ENCODE results near the gene OVCH2.

Gene OVCH2

GRCh38 chr11:7642747-7643146, 63.5 kb downstream of the OVCH2 start:
- H3K27ac ChIP-seq (ENCODE audit: low read length, poor library complexity, severe bottlenecking): no peak overlapping the region
- no peak overlapping the region for H2BK12ac ChIP-seq (ENCODE audit: low read length in 2 of 2)
- H3K23ac ChIP-seq (ENCODE audit: low read length in 2 of 2): no peak overlapping the region
- H3K18ac ChIP-seq (ENCODE audit: low read depth in 1 of 2, low read length in 2 of 2): no peak overlapping the region
- no peak for DNase-seq
- 86% methylated on average over 4 of the region's 4 CpGs for WGBS
- no peaks in the 10 kb centered on the region for H3K4me1 ChIP-seq (ENCODE audit: control insufficient read depth, insufficient read depth, low read depth, low read length)
- H3K9me3 ChIP-seq (ENCODE audit: control insufficient read depth, low read length): no peaks in the 10 kb centered on the region
- no peak overlapping the region for H2BK15ac ChIP-seq (ENCODE audit: low read depth, poor library complexity, severe bottlenecking)
- no peak overlapping the region for H2BK120ac ChIP-seq (ENCODE audit: low read depth, low read length)
- no peak overlapping the region for H2BK5ac ChIP-seq (ENCODE audit: low read depth, low read length, poor library complexity, severe bottlenecking)
- H3K4me2 ChIP-seq (ENCODE audit: low read length, poor library complexity, severe bottlenecking): no peak overlapping the region
- no peaks in the 10 kb centered on the region for H3K27me3 ChIP-seq (ENCODE audit: control insufficient read depth in 1 of 2, insufficient read depth in 1 of 2, low read length in 2 of 2)
- no peak overlapping the region for H3K9ac ChIP-seq (ENCODE audit: low read length)
- no peak overlapping the region for H2AFZ ChIP-seq (ENCODE audit: low read depth, low read length)
- no peak overlapping the region for H2AK5ac ChIP-seq (ENCODE audit: low read length, severe bottlenecking)
- no peak overlapping the region for H3K4ac ChIP-seq (ENCODE audit: low read depth in 1 of 2, low read length in 2 of 2)
- no peak overlapping the region for H4K91ac ChIP-seq (ENCODE audit: low read length)
- H3K14ac ChIP-seq (ENCODE audit: low read length in 2 of 2): no peak overlapping the region
- no peaks in the 10 kb centered on the region for H3K79me1 ChIP-seq (replicated peaks; ENCODE audit: low read length, poor library complexity, severe bottlenecking)
- H3K4me3 ChIP-seq (ENCODE audit: insufficient read depth in 1 of 2, low read depth in 1 of 2, low read length in 2 of 2): no peak overlapping the region
- no peak overlapping the region for H4K8ac ChIP-seq (ENCODE audit: low read length)
- H3K36me3 ChIP-seq (ENCODE audit: control insufficient read depth in 1 of 2, insufficient read depth in 2 of 2, low read depth in 1 of 2, low read length in 2 of 2): peaks cover 0 to 38% of the 10 kb centered on the region in 2 experiments

- no peaks in the 10 kb centered on the region for H3K9me3 ChIP-seq (ENCODE audit: control insufficient read depth, low read length)
- peaks cover 0 to 39% of the 10 kb centered on the region in 2 experiments for H3K36me3 ChIP-seq (ENCODE audit: control insufficient read depth in 1 of 2, insufficient read depth in 2 of 2, low read depth in 1 of 2, low read length in 2 of 2)
- no peak overlapping the region for H3K4ac ChIP-seq (ENCODE audit: low read depth in 1 of 2, low read length in 2 of 2)
- 88% methylated on average over 6 of the region's 6 CpGs for WGBS
- H3K9ac ChIP-seq (ENCODE audit: low read length): no peak overlapping the region
- H3K4me3 ChIP-seq (ENCODE audit: insufficient read depth in 1 of 2, low read depth in 1 of 2, low read length in 2 of 2): no peak overlapping the region
- H4K91ac ChIP-seq (ENCODE audit: low read length): no peak overlapping the region
- no peak overlapping the region for H4K8ac ChIP-seq (ENCODE audit: low read length)
- no peak for DNase-seq
- no peak overlapping the region for H2BK12ac ChIP-seq (ENCODE audit: low read length in 2 of 2)
- H3K4me2 ChIP-seq (ENCODE audit: low read length, poor library complexity, severe bottlenecking): no peak overlapping the region
- no peak overlapping the region for H2BK15ac ChIP-seq (ENCODE audit: low read depth, poor library complexity, severe bottlenecking)
- no peak overlapping the region for H2AK5ac ChIP-seq (ENCODE audit: low read length, severe bottlenecking)
- no peak overlapping the region for H3K14ac ChIP-seq (ENCODE audit: low read length in 2 of 2)
- no peaks in the 10 kb centered on the region for H3K27me3 ChIP-seq (ENCODE audit: control insufficient read depth in 1 of 2, insufficient read depth in 1 of 2, low read length in 2 of 2)
- H3K18ac ChIP-seq (ENCODE audit: low read depth in 1 of 2, low read length in 2 of 2): no peak overlapping the region
- H3K4me1 ChIP-seq (ENCODE audit: control insufficient read depth, insufficient read depth, low read depth, low read length): no peaks in the 10 kb centered on the region
- H2BK120ac ChIP-seq (ENCODE audit: low read depth, low read length): no peak overlapping the region
- no peaks in the 10 kb centered on the region for H3K79me1 ChIP-seq (replicated peaks; ENCODE audit: low read length, poor library complexity, severe bottlenecking)
- no peak overlapping the region for H3K27ac ChIP-seq (ENCODE audit: low read length, poor library complexity, severe bottlenecking)
- no peak overlapping the region for H3K23ac ChIP-seq (ENCODE audit: low read length in 2 of 2)
- no peak overlapping the region for H2BK5ac ChIP-seq (ENCODE audit: low read depth, low read length, poor library complexity, severe bottlenecking)
- no peak overlapping the region for H2AFZ ChIP-seq (ENCODE audit: low read depth, low read length)
Observed at GRCh38 chr11:7640816-7641215, 65.5 kb downstream of the OVCH2 start.

GRCh38 chr11:7639643-7640025, 66.6 kb downstream of the OVCH2 start:
- H3K4me2 ChIP-seq (ENCODE audit: low read length, poor library complexity, severe bottlenecking): no peak overlapping the region
- no peak overlapping the region for H4K91ac ChIP-seq (ENCODE audit: low read length)
- no peak overlapping the region for H2BK120ac ChIP-seq (ENCODE audit: low read depth, low read length)
- no peak overlapping the region for H2AK5ac ChIP-seq (ENCODE audit: low read length, severe bottlenecking)
- H3K14ac ChIP-seq (ENCODE audit: low read length in 2 of 2): no peak overlapping the region
- no peak overlapping the region for H3K4ac ChIP-seq (ENCODE audit: low read depth in 1 of 2, low read length in 2 of 2)
- no peak for DNase-seq
- peaks cover 0 to 48% of the 10 kb centered on the region in 2 experiments for H3K36me3 ChIP-seq (ENCODE audit: control insufficient read depth in 1 of 2, insufficient read depth in 2 of 2, low read depth in 1 of 2, low read length in 2 of 2)
- no peaks in the 10 kb centered on the region for H3K79me1 ChIP-seq (replicated peaks; ENCODE audit: low read length, poor library complexity, severe bottlenecking)
- no peak overlapping the region for H3K18ac ChIP-seq (ENCODE audit: low read depth in 1 of 2, low read length in 2 of 2)
- no peak overlapping the region for H2BK12ac ChIP-seq (ENCODE audit: low read length in 2 of 2)
- no peak overlapping the region for H2BK5ac ChIP-seq (ENCODE audit: low read depth, low read length, poor library complexity, severe bottlenecking)
- 70% methylated on average over 5 of the region's 5 CpGs for WGBS
- no peak overlapping the region for H4K8ac ChIP-seq (ENCODE audit: low read length)
- H3K27me3 ChIP-seq (ENCODE audit: control insufficient read depth in 1 of 2, insufficient read depth in 1 of 2, low read length in 2 of 2): no peaks in the 10 kb centered on the region
- no peak overlapping the region for H3K4me3 ChIP-seq (ENCODE audit: insufficient read depth in 1 of 2, low read depth in 1 of 2, low read length in 2 of 2)
- no peak overlapping the region for H3K9ac ChIP-seq (ENCODE audit: low read length)
- no peaks in the 10 kb centered on the region for H3K9me3 ChIP-seq (ENCODE audit: control insufficient read depth, low read length)
- H3K23ac ChIP-seq (ENCODE audit: low read length in 2 of 2): no peak overlapping the region
- H2AFZ ChIP-seq (ENCODE audit: low read depth, low read length): no peak overlapping the region
- no peak overlapping the region for H2BK15ac ChIP-seq (ENCODE audit: low read depth, poor library complexity, severe bottlenecking)
- H3K27ac ChIP-seq (ENCODE audit: low read length, poor library complexity, severe bottlenecking): no peak overlapping the region
- H3K4me1 ChIP-seq (ENCODE audit: control insufficient read depth, insufficient read depth, low read depth, low read length): no peaks in the 10 kb centered on the region
